Measurements from ENCODE around the gene TPD52L2.
"Not testable (repeated sequence)": the region's sequence is repeated elsewhere in the genome, so short reads cannot be mapped to it uniquely, and the experiment has no call there.

TPD52L2 gene

DNA sequence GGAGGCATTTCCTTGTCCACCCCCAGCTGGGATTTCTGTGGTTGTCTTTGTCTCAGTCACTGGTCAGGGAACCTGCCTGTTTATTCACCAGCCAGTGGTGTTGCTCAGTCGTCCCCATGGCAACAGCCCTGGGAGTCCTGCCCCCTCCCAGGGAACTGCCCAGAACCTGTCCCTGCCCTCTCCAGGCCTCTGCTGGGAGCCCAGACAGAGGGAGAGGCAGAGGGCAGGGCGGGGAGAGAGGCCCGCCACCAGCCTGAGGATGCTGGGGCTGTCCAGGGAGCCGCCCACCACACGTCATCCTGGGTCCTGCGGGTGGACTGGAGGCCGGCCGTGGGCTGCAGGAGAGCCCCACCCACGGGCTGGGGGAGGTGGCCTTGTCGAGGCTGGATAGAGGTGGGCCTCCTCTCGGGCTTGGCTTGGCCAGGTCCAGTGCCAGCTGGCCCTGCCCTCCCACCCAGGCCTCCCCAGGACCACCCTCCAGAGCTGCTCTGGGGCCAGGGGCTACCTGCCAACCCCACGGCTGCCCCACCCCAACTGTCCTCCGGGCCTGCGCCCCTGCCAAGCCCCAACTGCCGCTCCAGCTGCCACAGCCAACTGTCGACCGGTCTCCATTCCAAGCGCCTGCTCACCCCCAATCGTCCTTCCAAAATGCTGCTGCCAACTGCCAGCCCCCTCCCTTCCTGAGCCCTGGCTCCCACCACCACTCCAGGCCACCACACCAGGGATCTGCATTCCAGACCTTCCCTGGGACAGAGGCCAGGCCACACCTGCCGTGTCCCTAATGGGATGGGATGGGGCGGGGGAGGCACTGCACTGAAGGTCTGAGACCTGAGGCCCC is 29.8 kb upstream of the TPD52L2 start:
- DNase-seq (ENCODE audit: low read depth), result no peak

DNA sequence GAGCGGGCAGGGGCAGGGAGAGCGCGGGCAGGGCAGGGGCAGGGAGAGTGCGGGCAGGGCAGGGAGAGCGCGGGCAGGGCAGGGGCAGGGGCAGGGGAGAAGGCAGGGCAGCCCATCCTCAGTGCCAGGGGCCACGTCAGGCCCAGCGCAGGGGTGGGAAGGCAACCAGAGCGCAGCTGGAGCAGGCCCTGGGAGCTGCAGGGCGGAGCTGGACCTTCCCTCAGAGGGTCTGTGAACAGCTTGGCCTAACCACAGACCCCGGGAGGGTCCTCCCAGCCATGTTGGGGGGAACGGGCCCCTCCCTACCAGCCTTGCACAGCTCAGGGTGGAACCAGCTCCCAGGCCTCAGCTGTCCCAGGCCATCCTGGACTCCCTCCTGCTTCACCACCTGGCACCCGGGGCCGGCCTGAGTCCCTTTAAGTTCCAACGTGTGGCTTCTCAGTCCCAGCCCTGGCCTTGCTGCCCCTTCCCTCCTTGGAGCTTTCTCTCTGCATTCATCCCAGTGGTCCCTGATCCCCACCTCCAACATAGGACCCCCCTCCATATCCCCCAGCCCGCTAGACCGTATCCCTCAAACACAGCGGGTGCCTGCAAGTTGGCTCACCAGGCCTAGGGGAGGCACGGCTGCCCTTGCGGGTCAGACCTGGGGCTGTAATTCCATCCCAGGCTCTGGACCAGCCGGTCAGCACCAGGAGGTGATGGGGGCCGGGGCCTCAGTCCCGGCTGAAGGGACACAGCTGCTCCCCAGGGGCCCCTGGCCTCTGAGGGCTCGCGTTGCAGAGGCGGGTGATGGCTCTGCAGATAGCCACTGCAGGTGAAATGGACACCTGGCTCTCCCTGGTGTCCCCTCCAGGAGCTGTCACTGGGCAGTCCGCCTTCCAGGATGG is 28.4 kb upstream of the TPD52L2 start:
- DNase-seq (ENCODE audit: low read depth), result no peak

DNA sequence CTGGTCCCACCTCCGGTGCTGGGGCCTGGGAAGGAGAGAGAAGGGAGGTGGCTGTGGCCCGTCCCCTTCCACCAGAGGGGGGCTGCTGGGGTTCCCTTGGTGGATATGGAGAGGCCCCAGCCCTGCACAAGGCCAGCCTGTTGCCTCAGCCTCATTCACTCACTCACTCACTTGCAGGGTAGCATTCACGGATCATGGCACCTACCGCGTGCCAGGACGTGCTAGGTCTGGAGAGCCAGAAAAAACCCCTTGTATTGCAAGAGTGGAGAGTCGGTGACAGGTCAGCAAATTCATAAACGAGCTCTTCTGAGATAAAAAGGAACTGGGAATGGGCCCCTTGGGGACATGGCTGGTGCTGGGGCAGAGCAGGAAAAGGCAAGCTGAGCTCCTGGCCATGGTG is 27.6 kb upstream of the TPD52L2 start:
- DNase-seq (ENCODE audit: low read depth), result no peak

DNA sequence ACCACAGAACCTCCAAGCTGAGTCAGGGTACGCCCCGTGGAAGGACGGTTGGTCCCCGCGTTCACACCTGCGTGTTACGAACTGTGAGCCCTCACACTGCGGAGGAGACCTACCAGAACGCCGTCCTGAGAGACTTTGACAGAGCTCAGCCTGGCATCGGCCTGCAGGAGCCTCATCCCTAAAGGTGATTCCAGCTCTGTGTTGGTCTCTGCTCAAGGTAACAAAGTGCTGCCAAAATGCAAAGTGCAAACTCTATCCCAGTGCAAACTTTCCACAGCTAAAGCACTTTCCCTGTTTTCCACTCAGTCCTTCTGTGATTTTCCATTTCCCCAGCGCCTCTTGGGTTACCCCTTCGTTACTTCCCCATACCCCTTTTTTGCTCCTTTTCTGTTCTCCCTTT is 25.4 kb upstream of the TPD52L2 start:
- no peak for DNase-seq (ENCODE audit: low read depth)

DNA sequence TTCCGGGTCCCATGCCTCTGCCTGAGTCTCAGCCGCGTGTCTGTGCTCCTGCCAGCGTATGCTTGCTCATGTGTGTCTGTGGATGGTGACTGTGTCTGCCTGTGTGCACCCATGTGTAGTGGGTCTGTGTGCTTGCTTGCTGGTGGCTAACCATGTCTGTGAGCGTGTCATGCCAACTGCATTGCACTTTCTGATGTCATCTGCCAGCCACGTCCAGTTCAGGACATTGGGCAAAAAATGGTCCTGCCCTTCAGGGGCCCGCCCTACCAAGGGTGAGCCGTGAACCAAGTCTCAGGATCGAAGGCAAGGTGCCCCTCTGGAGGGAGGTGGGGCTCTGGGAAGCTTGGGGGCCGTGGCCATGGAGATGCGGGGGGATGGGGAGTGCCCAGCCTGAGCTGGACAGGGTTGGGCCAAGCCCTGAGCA is 24.7 kb upstream of the TPD52L2 start:
- DNase-seq (ENCODE audit: low read depth), result no peak

DNA sequence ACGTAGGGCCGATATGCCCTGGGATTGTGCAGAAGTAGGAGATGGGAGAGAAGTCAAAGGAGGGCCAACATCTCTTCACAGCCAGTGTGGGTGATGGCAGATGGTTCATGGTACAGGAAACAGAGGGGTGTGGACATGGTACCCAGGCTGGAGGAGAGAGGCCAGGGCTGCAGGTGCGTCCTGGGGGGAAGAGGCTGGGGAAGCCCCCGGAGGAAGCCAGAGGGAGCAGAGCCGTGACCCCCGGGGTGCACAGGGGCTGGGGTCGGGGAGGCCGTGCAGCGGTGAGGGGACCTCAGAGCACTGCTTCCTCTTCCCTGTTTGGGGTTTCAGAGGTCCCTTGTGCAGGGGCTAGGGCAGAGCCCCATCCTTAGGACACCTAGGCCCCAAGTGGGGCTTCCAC is 22.8 kb upstream of the TPD52L2 start:
- DNase-seq (ENCODE audit: low read depth), result no peak

DNA sequence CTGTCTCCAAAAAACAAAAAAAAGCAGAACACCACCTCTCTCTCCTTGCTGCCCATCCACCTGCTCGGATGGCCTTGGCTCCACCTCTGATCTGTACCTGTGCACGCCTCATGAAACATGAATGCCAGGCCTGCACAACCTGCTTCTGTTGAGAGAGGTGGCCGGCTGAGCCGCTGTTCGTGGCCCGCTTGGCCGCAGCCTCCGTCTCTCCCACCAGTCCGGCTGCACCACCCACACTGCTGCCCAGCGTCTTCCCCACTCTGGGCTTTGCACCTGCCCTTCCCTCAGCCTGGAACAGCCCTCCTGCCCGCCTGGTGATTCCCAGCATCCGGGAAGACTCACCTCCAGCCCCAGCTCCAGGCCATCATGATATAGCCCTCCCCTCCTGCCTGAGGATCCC is 21.8 kb upstream of the TPD52L2 start:
- no peak for DNase-seq (ENCODE audit: low read depth)

DNA sequence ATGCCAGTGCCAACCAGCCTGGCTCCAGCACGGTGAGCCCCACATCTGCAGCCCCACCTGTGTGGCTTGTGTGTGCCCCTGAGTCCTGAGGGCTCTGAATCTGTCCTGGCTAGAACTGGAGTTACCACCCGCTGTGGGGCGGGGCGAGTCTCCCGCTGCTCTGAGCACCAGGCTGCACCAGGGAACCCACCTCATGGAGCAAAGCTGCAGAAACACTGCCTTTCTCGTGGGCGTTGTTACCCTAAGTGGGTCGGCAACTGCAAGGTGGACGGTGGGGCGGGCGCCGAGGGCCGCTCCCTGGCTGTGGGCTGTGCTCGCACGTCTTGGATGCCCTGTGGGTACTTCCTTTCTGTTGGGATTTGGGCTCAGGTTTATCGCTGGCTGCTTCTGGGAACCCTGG is 21.3 kb upstream of the TPD52L2 start:
- DNase-seq (ENCODE audit: low read depth), result no peak

DNA sequence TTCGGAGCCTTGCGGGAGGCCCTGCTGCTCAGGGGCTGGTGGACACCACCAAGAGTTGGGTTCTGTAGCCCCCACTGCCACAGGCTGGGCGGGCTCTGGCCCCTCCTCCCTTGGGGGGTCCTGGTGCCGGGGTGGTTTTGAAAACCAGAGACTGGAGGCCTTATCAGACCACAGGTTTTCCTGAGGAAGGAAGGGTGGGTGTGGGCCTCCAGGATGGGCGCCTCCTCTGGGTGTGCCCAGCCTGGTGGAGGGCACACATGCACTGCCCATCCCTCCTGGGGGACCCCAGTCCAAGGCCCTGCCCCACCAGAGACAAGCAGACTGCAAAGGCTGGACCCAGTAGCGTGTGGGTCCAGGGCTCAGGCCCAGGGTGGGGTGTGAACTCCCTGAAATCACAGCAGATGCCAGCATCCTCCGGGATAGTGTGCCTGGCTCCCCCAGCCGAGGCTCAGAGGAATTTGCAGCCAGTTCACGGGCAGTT is 20.5 kb upstream of the TPD52L2 start:
- no peak for DNase-seq (ENCODE audit: low read depth)

DNA sequence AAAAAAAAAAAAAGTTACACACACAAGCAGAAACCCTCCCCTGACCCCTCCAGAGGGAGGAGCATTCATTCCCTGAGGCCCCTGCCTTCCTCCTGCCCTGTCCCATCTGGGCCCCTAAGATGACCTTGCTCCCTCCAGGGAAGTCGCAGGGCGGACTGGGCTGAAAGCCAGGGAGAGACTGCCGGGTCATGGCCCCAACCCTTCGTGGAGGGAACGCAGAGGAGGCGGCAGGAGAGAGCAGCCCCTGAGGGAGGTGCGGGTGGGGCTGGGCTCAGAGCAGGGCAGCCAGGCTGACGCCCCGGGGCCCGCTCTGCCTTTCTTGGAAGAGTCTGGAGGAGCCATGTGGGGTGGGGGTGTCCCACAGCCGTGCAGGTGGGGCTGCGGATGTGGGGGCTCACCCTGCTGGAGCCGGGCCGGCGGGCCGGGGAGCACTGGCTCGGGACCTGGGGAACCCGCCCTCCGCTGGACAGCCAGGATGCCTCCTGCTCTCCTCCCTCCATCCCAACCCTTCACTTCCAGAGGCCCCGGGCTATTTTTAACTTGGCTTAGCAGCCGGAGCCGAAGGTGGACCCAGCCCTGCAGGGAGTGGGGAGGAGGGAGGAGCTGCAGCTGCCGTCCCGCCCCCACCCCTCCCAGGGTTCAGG is 18.8 kb upstream of the TPD52L2 start:
- DNase-seq (ENCODE audit: low read depth), result no peak

DNA sequence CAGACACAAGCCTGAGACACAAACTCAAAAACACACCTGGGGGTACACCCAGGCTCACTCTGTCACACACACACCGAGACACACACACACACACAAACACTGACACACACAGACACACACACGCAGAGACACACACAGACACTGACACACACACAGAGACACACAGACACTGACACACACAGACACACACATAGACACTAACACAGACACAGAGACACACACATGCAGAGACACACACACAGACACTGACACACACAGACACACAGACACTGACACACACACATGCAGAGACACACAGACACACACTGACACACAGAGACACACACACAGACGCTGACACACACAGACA is 18.2 kb upstream of the TPD52L2 start:
- no peak for DNase-seq (ENCODE audit: low read depth)

DNA sequence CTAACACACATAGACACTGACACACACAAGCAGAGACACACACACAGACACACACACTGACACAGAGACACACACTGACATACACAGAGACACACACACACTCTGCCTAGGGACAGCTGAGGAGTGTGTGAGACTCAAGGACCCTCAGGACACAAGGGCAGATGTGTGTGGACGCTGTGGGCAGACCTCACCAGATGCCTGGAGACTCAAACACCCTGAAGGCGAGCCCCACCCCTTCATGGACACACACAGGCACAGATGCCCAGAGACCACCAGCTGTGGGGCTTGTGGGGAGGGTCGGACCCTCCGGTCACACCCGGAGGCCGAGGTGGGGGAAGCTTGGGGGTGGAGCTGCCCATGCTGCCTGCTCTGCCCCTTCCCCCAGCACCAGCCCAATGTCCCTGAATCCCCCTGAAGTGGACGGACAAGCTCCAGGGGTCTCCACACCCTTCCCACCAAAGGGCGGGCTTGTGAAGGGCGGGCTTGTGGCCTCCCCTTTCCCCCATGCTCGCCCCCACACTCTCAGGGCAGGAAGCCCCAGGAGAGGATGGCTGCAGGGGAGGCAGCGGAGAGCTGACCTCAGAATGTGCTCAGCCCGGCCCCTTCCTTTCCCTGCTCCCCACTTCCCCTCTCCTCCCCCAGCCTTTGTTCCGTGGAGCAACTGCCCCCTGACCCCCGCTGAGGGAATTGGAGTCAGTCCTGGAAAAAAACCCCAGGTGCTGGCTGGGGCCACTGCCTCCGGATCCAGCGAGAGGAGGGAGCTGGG is 17.6 kb upstream of the TPD52L2 start:
- DNase-seq (ENCODE audit: low read depth), result no peak

DNA sequence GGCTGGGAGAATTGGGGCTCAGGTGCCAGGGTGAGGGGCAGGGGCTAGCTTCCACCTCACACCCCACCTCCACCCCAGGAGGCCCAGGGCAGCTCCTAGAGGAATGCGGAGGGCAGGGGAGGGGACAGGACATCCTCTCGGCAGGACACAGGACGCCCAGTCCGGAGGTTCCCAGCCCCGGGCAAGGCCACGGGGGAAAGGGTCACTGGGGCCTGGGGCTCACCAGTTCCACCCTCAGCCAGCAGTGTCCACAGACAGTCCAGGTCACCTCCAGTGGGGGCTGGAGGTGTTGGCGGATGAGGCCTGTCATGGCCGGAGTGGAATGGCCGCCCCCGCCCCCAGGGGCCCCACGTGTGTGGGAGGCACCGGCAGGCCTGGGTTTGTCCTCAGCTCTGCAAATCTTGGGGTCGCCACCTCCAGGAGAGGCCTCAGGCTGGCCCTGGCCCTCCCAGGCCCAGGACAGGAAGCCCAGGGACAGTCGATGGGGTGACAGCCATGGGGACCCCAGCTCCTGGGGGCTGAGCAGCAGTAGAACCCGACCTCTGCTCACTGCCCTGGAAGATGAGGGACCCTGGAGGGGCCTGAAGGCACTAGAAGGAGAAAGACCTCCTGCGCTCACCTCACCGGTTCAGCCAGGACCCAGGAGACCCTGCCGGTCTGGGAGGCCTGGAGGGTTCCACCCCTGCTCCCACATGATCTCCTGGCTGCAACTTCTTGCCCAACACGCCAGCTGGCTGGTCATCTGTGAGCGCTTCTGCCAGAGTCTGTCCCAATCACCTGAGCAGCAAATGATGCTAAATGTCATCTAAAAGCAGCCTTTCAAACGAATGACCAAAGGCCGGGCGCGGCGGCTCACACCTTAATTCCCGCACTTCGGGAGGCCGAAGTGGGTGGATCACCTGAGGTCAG is 16.8 kb upstream of the TPD52L2 start:
- DNase-seq (ENCODE audit: low read depth), result no peak

DNA sequence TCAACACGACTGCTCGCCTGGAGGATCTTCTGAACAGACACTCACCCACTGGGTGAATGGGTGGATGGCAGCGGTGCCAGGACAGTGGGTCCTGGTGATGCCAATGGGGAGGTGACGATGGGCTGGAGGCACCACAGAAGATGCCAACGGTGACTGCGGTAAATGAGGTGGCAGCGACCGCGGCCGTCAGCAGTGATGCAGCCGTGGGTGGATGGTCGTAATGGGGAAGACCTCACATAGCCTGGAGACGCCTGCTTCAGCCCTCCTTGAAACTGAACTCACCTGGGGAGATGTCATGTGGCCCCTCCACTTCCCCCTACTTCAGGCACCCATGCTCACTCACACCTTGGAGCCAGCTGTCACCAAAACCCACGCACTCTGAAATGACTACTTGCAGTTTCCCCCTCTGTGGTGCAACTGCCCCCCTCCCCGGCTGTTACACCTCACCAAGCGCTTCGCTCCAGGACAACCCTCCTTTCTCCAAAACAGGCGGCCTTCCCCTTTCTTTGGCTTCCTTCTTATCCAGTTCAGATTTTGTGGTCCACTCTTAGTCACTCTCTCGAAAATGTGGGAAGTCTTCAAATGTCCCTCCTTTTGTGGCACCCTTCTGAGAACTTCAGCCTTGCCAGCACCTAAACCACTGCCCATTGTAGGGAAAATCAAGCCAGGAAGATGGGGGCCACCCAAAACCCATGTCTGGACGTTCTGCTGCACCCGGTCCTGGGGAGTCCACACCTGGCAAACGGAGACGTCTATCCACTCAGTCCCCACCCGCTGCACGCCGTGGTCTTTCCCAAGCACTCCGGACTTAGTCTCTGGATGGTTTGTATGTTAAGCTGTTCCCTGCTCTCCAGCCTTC is 14.2 kb upstream of the TPD52L2 start:
- no peak for DNase-seq (ENCODE audit: low read depth)

DNA sequence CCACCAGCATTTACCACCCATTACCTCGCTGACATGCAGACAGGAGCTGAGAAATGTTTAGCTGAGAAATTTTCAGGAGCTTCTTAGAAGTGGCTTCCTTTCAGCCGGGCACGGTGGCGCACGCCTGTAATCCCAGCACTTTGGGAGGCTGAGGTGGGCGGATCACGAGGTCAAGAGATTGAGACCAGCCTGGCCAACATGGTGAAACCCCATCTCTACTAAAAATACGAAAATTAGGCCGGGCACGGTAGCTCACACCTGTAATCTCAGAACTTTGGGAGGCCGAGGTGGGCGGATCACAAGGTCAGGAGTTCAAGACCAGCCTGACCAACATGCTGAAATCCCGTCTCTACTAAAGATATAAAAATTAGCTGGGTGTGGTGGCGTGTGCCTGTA is 13.5 kb upstream of the TPD52L2 start:
- not testable (repeated sequence) for DNase-seq (ENCODE audit: low read depth)

DNA sequence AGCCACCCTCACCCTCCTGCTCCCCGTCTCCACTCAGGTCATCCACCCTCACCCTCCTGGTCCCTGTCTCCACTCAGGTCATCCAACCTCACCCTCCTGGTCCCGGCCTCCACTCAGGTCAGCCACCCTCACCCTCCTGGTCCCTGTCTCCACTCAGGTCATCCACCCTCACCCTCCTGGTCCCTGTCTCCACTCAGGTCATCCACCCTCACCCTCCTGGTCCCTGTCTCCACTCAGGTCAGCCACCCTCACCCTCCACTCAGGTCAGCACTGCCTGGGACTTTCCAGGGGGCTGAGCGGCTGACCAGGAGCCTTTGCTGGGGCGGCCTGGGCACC is 11.4 kb upstream of the TPD52L2 start:
- DNase-seq (ENCODE audit: low read depth), result not testable (repeated sequence)

DNA sequence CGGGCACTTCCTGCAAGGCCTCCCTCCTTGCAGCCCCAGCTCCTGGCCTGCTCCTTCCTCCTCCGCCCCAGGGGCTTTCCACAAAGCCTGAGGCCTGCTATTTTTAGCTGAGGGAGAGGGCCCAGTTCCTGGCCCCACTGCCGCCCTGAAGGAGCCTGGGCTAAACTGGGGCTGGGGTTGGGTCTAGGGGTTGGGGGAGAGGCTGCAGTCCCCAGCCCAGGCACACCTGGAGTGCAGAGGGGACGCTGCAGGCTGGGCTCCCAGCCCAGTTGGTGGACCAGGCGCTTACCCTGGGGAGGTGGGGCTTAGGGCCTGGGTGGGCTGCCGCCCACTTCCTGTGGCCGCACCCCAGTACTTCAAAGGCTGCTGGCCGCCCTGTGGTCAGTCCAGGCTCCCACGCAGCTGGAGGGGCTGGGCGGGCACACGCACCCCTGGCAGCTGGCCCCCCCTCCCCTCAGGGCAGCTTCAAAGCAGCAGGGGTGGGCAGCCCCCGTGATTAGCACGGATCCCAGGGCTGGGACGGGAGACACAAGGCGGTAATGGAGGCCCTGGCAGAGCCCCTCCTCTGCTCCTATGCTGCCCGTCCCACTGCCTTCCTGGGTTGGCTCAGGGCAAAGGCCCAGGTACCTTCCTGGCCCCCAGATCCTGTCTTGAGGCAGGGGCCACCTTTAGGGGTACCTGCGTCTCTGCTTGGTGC is 10.9 kb upstream of the TPD52L2 start:
- no peak for DNase-seq (ENCODE audit: low read depth)

DNA sequence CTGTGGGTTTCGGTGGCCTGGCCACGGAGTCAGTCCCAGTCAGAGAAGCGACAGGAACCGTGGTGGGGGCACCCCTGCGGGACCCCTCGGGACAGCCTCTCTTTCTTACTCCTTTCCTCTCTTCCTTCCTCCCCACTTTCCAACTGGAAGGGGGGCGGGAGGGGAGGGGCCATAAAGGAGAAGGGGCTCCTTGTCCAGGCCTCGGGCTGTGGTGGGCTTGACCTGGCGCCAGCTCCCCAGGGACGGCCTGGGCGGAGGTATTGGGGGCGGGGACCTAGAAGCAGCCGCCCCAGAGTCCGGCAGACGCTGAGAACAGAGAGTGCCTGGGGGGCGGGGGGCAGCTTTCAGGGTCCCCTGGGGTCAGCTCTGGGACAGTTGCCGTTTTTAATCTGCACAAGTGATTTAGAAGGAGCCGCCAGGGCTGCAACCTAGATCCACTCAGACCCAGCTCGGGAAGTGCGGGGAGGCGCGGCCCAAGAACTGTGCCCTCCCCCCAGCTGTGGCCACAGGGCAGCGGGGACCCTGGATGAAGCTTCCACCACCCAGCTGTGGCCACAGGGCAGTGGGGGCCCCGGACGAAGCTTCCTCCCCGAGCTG is 10.2 kb upstream of the TPD52L2 start:
- no peak for DNase-seq (ENCODE audit: low read depth)
